Sigmoid colon (tissue), 7 donors: ENCODE data around the gene DNAH6. TPM values are rescaled to one million over a fixed set of nuclear protein-coding genes. Genes with fewer than 3 reads are reported as not detected.
A peak's percentile ranks its signal among the peaks of the same experiment; 100 is the strongest.

Experiments used
- DNase-seq: peaks from one replicate; pipeline ENCODE4 v3.0.0-alpha.2; 2019
- H3K27ac ChIP-seq, 4 donors: fragments of 200-600 bp; sonication (generic); one replicate each; pipeline ENCODE4 v1.5.1; 2016 to 2019; ENCODE audit warnings: mild to moderate bottlenecking in 1 of 4
- H3K27me3 ChIP-seq, 3 donors: fragments of 200-600 bp; sonication (generic); one replicate each; pipeline ENCODE4 v1.5.1; 2019; ENCODE audit warnings: mild to moderate bottlenecking in 1 of 3
- H3K36me3 ChIP-seq, 4 donors: fragments of 200-600 bp; sonication (generic); one replicate each; pipeline ENCODE4 v1.5.1; 2016 to 2019
- H3K4me1 ChIP-seq, 4 donors: fragments of 200-600 bp; sonication (generic); one replicate each; pipeline ENCODE4 v1.5.1; 2017 to 2019
- H3K4me3 ChIP-seq, 4 donors: fragments of 200-600 bp; sonication (generic); one replicate each; pipeline ENCODE4 v1.5.1; 2017 to 2019; ENCODE audit warnings: mild to moderate bottlenecking in 2 of 4, moderate library complexity in 1 of 4
- H3K9me3 ChIP-seq, 4 donors: fragments of 200-600 bp in 3 of 4; sonication (generic) in 3 of 4; one replicate each; pipeline versions ENCODE4 v1.5.1 to v1.6.1; 2013 to 2019
- CTCF ChIP-seq, 4 experiments: fragments of 450-650 bp in 3 of 4; fragments of 200-600 bp in 1 of 4; IDR thresholded peaks; one replicate each; pipeline ENCODE4 v1.5.1; 2016 to 2019; ENCODE audit warnings: antibody characterized with exemption in 4 of 4, mild to moderate bottlenecking in 3 of 4, moderate library complexity in 2 of 4
- EP300 ChIP-seq, 4 donors: sonication (generic); formaldehyde crosslinking; IDR thresholded peaks; one replicate each; pipeline ENCODE4 v1.6.1; 2017; ENCODE audit warnings: antibody characterized with exemption in 4 of 4
- POLR2A ChIP-seq, 2 donors: fragments of 450-650 bp; IDR thresholded peaks; one replicate each; pipeline ENCODE4 v1.6.1; 2016; ENCODE audit warnings: antibody characterized with exemption in 2 of 2, mild to moderate bottlenecking in 2 of 2, moderate library complexity in 2 of 2
- POLR2AphosphoS5 ChIP-seq, 4 donors: sonication (generic); formaldehyde crosslinking; IDR thresholded peaks; one replicate each; pipeline ENCODE4 v1.6.1; 2017; ENCODE audit warnings: antibody characterized with exemption in 4 of 4
- WGBS, 2 donors: extraction: QIAGEN DNeasy Blood & Tissue Kit; methylation state at CpG; one replicate each; pipeline ENCODE4 v1.1.7; 2013; 5-methylcytosine and 5-hydroxymethylcytosine counted together
- intact Hi-C: fragments of 100-400 bp; cut with DNase I; formaldehyde crosslinking; loops from one replicate; pipeline ENCODE4 v1.15.1; 2023
- polyA plus RNA-seq, 3 donors: library from polyadenylated mRNA; stranded (reverse); fragments of 200-250 nt; gene quantifications; one replicate each; pipeline ENCODE4 v1.2.3, GENCODE V29; 2013
- total RNA-seq, 4 donors: library from RNA; depleted of rRNA; stranded (reverse); fragments of >200 nt; gene quantifications; one replicate each; pipeline ENCODE4 v1.1.0, GENCODE V29; 2016
- donor health status: healthy with polysubstance abuse.
- donor health status: Bipolar disorder and iron deficiency.
- donor health status: healthy.

The DNAH6 gene
- total and polyA plus RNA-seq, 7 donors = 0.20 to 0.55 (median 0.36) TPM; not detected in 2

GRCh38 chr2:84846041-84846663, 329.9 kb downstream of the DNAH6 start:
- no peak for TF ChIP-seq CTCF (IDR thresholded peaks at IDR 0.05)
- no peak for TF ChIP-seq POLR2AphosphoS5 (IDR thresholded peaks at IDR 0.05)
- TF ChIP-seq POLR2A (IDR thresholded peaks at IDR 0.05) = no peak
- no peak for TF ChIP-seq EP300 (IDR thresholded peaks at IDR 0.05)
- intact Hi-C loops = no loop called here
- H3K36me3 ChIP-seq = no peaks in the 10 kb centered on the region
- 45 to 68% methylated on average over 5 of the region's 5 CpGs for WGBS, 2 donors
- no peaks in the 10 kb centered on the region for H3K27me3 ChIP-seq
- H3K4me1 ChIP-seq = no peaks in the 10 kb centered on the region
- H3K27ac ChIP-seq = peak overlapping the region in 1 of 4 donors; percentile 37
- H3K4me3 ChIP-seq = no peak overlapping the region
- no peak for DNase-seq
- no peaks in the 10 kb centered on the region for H3K9me3 ChIP-seq

GRCh38 chr2:84846741-84847142, 330.4 kb downstream of the DNAH6 start:
- no peak for DNase-seq
- Histone ChIP-seq H3K36me3 (no peaks in the 10 kb centered on the region), H3K9me3 (no peaks in the 10 kb centered on the region), H3K27ac (peak overlapping the region in 1 of 4 donors; percentile 37), H3K4me3 (no peak overlapping the region), H3K27me3 (no peaks in the 10 kb centered on the region), H3K4me1 (no peaks in the 10 kb centered on the region)
- TF ChIP-seq EP300 (IDR thresholded peaks at IDR 0.05) = no peak
- no peak for TF ChIP-seq CTCF (IDR thresholded peaks at IDR 0.05)
- no peak for TF ChIP-seq POLR2AphosphoS5 (IDR thresholded peaks at IDR 0.05)
- TF ChIP-seq POLR2A (IDR thresholded peaks at IDR 0.05) = no peak
- WGBS, 2 donors = 79 to 81% methylated on average over 2 of the region's 2 CpGs
- intact Hi-C loops = no loop called here

- intact Hi-C loops = no loop called here
- H3K36me3 ChIP-seq = no peaks in the 10 kb centered on the region
- DNase-seq = no peak
- H3K27ac ChIP-seq = no peak overlapping the region
- H3K27me3 ChIP-seq = no peaks in the 10 kb centered on the region
- no peaks in the 10 kb centered on the region for H3K9me3 ChIP-seq
- TF ChIP-seq POLR2A (IDR thresholded peaks at IDR 0.05) (no peak), EP300 (IDR thresholded peaks at IDR 0.05) (no peak), CTCF (IDR thresholded peaks at IDR 0.05) (no peak), POLR2AphosphoS5 (IDR thresholded peaks at IDR 0.05) (no peak)
- H3K4me1 ChIP-seq = no peaks in the 10 kb centered on the region
- no peak overlapping the region for H3K4me3 ChIP-seq
- WGBS, 2 donors = 79 to 80% methylated on average over 5 of the region's 5 CpGs
Observed at GRCh38 chr2:84847326-84848050, 331.2 kb downstream of the DNAH6 start.

GRCh38 chr2:84849271-84849952, 333.1 kb downstream of the DNAH6 start:
- no peaks in the 10 kb centered on the region for H3K4me1 ChIP-seq
- H3K36me3 ChIP-seq = no peaks in the 10 kb centered on the region
- no peak for DNase-seq
- H3K9me3 ChIP-seq = no peaks in the 10 kb centered on the region
- intact Hi-C loops = no loop called here
- TF ChIP-seq POLR2A (IDR thresholded peaks at IDR 0.05) (no peak), CTCF (IDR thresholded peaks at IDR 0.05) (no peak), EP300 (IDR thresholded peaks at IDR 0.05) (no peak), POLR2AphosphoS5 (IDR thresholded peaks at IDR 0.05) (no peak)
- no peaks in the 10 kb centered on the region for H3K27me3 ChIP-seq
- H3K27ac ChIP-seq = no peak overlapping the region
- WGBS, 2 donors = 66 to 68% methylated on average over 8 of the region's 8 CpGs
- no peak overlapping the region for H3K4me3 ChIP-seq
